ENCODE results near the gene DIP2B. TPM values are rescaled to one million over a fixed set of nuclear protein-coding genes. Genes with fewer than 3 reads are reported as not detected.

The DIP2B gene
- total RNA-seq, 6 experiments from 2014 or later: 11.1 to 24.0 (median 14.8) TPM

- intact Hi-C loops (cut with DNase I): no loop called here
- ATAC-seq (no peak), DNase-seq (no peak)
- no peak overlapping the region for H3K4me3 ChIP-seq
- no peaks in the 10 kb centered on the region for H3K36me3 ChIP-seq
- H3K4me1 ChIP-seq: no peaks in the 10 kb centered on the region
- H3K27me3 ChIP-seq: no peaks in the 10 kb centered on the region
- no peak overlapping the region for H3K27ac ChIP-seq
- WGBS (ENCODE audit: insufficient coverage, low coverage, low lambda C conversion rate, missing lambda C conversion rate): 86% methylated on average over 3 of the region's 3 CpGs
- H3K9me3 ChIP-seq: no peaks in the 10 kb centered on the region
- no peak for TF ChIP-seq POLR2A (IDR thresholded peaks at IDR 0.05)
- no peak for TF ChIP-seq CTCF (IDR thresholded peaks at IDR 0.05)
Measured at GRCh38 chr12:50650285-50650684, 145.5 kb downstream of the DIP2B start.

DNA sequence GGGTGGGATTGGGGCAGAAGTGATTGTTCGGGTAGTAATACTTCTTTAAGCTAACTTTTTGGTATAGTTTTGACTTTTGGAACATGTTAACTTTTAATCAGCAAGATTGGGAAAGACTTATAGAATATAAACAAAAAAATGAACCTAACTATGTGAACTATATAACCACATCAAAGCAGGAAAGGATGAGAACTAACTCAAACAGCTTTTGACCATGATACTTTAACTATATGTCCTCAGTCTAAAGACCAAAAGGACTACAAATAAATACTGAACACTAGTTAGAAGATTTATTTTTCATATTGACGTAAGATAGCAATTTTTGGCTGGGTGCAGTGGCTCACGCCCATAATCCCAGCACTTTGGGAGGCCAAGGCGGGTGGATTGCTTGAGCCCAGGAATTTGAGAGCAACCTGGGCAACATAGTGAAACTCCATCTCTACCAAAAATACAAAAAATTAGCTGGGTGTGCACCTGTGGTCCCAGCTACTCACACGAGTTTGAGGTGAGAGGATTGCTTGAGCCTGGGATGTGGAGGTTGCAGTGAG, 150.7 kb downstream of the DIP2B start:
- DNase-seq: no peak
- peaks cover 0 to under 1% (median 0%) of the 10 kb centered on the region in 4 donors for H3K36me3 ChIP-seq
- H3K9me3 ChIP-seq: no peaks in the 10 kb centered on the region
- intact Hi-C loops (cut with DNase I): no loop called here
- TF ChIP-seq CTCF (IDR thresholded peaks at IDR 0.05) (no peak), POLR2A (IDR thresholded peaks at IDR 0.05) (no peak)
- no peak overlapping the region for H3K4me3 ChIP-seq
- H3K27ac ChIP-seq: no peak overlapping the region
- no peaks in the 10 kb centered on the region for H3K27me3 ChIP-seq
- ATAC-seq: no peak
- H3K4me1 ChIP-seq: peaks cover 0 to 4% (median 0%) of the 10 kb centered on the region in 4 donors
- WGBS (ENCODE audit: insufficient coverage, low coverage, low lambda C conversion rate, missing lambda C conversion rate): 67% methylated on average over 5 of the region's 5 CpGs

GRCh38 chr12:50659260-50659659, 154.5 kb downstream of the DIP2B start:
- no peak overlapping the region for H3K27ac ChIP-seq

GRCh38 chr12:50659690-50660424, 155.1 kb downstream of the DIP2B start:
- Histone ChIP-seq H3K27me3 (no peaks in the 10 kb centered on the region), H3K4me1 (peaks cover 0 to 4% (median 0%) of the 10 kb centered on the region in 4 donors), H3K27ac (no peak overlapping the region), H3K36me3 (peaks cover 0 to 5% (median 0%) of the 10 kb centered on the region in 4 donors), H3K4me3 (no peak overlapping the region), H3K9me3 (no peaks in the 10 kb centered on the region)
- ATAC-seq (peak in 2 of 4 donors; percentile 36 to 47), DNase-seq (no peak)
- intact Hi-C loops (cut with DNase I): no loop called here
- no peak for TF ChIP-seq CTCF (IDR thresholded peaks at IDR 0.05)
- no peak for TF ChIP-seq POLR2A (IDR thresholded peaks at IDR 0.05)
- WGBS (ENCODE audit: insufficient coverage, low coverage, low lambda C conversion rate, missing lambda C conversion rate): 80% methylated on average over 6 of the region's 6 CpGs

More at GRCh38 chr12:50659260-50659659, 154.5 kb downstream of the DIP2B start:
- ATAC-seq (peak in 2 of 4 donors; percentile 42 to 88), DNase-seq (no peak)
- peaks cover 0 to 4% (median 0%) of the 10 kb centered on the region in 4 donors for H3K4me1 ChIP-seq
- peaks cover 0 to 5% (median 0%) of the 10 kb centered on the region in 4 donors for H3K36me3 ChIP-seq
- no peaks in the 10 kb centered on the region for H3K27me3 ChIP-seq
- 29% methylated on average over 2 of the region's 2 CpGs for WGBS (ENCODE audit: insufficient coverage, low coverage, low lambda C conversion rate, missing lambda C conversion rate)
- TF ChIP-seq POLR2A (IDR thresholded peaks at IDR 0.05): no peak
- no peak for TF ChIP-seq CTCF (IDR thresholded peaks at IDR 0.05)
- intact Hi-C loops (cut with DNase I): no loop called here
- H3K9me3 ChIP-seq: no peaks in the 10 kb centered on the region
- H3K4me3 ChIP-seq: no peak overlapping the region
